Spleen (tissue), 11 donors: ENCODE results near the gene PREP. TPM values are rescaled to one million over a fixed set of nuclear protein-coding genes. Genes with fewer than 3 reads are reported as not detected.
"Not testable (repeated sequence)": the region's sequence is repeated elsewhere in the genome, so short reads cannot be mapped to it uniquely, and the experiment has no call there.

ENCODE experiments used
- DNase-seq: peaks from one replicate; pipeline ENCODE4 v3.0.0-alpha.2; 2020
- H3K27ac ChIP-seq, 8 donors: fragments of 200-600 bp; sonication (generic) in 7 of 8; 1 replicate in 4 of 8; 2 replicates in 4 of 8; pipeline versions ENCODE4 v1.5.0 to v1.8.0; 2016 to 2021; ENCODE audit warnings: inconsistent platforms in 4 of 8, mild to moderate bottlenecking in 4 of 8, moderate library complexity in 1 of 8
- H3K27me3 ChIP-seq, 7 donors: fragments of 200-600 bp; sonication (generic) in 6 of 7; replicated peaks in 1 of 7; 1 replicate in 4 of 7; 2 replicates in 3 of 7; pipeline versions ENCODE4 v1.5.0 to v1.8.0; 2016 to 2021; ENCODE audit warnings: inconsistent platforms in 3 of 7, mild to moderate bottlenecking in 1 of 7
- H3K36me3 ChIP-seq, 6 donors: fragments of 200-600 bp; sonication (generic) in 5 of 6; 1 replicate in 4 of 6; 2 replicates in 2 of 6; pipeline versions ENCODE4 v1.5.0 to v1.8.0; 2016 to 2021; ENCODE audit warnings: inconsistent platforms in 2 of 6
- H3K4me1 ChIP-seq, 6 donors: fragments of 200-600 bp; sonication (generic) in 5 of 6; 1 replicate in 3 of 6; 2 replicates in 3 of 6; pipeline versions ENCODE4 v1.5.0 to v1.8.0; 2016 to 2021; ENCODE audit warnings: inconsistent platforms in 3 of 6
- H3K4me3 ChIP-seq, 8 donors: fragments of 200-600 bp; sonication (generic) in 7 of 8; 1 replicate in 4 of 8; 2 replicates in 4 of 8; pipeline versions ENCODE4 v1.5.0 to v1.8.0; 2016 to 2021; ENCODE audit warnings: inconsistent platforms in 4 of 8, mild to moderate bottlenecking in 4 of 8, moderate library complexity in 2 of 8
- H3K9me3 ChIP-seq, 8 donors: fragments of 200-600 bp; sonication (generic) in 7 of 8; 1 replicate in 4 of 8; 2 replicates in 4 of 8; pipeline versions ENCODE4 v1.5.0 to v1.8.0; 2016 to 2021; ENCODE audit warnings: inconsistent platforms in 4 of 8
- POLR2A ChIP-seq, 3 donors: fragments of 450-650 bp; IDR thresholded peaks; one replicate each; pipeline ENCODE4 v1.5.1; 2017; ENCODE audit warnings: antibody characterized with exemption in 3 of 3, mild to moderate bottlenecking in 1 of 3
- POLR2AphosphoS5 ChIP-seq, 3 donors: sonication (generic); formaldehyde crosslinking; IDR thresholded peaks; one replicate each; pipeline ENCODE4 v1.5.1; 2017; ENCODE audit warnings: antibody characterized with exemption in 3 of 3
- WGBS, 5 donors: extraction: QIAGEN DNeasy Blood & Tissue Kit in 3 of 5; methylation state at CpG; one replicate each; pipeline versions ENCODE4 v1.1.5 to v1.1.7; 2013 to 2018; 5-methylcytosine and 5-hydroxymethylcytosine counted together
- intact Hi-C: fragments of 100-400 bp; cut with DNase I; formaldehyde crosslinking; loops from one replicate; pipeline ENCODE4 v1.15.0; 2023; ENCODE audit warnings: low total_unique reads
- polyA plus RNA-seq, 3 donors: library from polyadenylated mRNA; stranded (reverse); fragments of 200-250 nt; gene quantifications; one replicate each; pipeline ENCODE4 v1.2.1, GENCODE V29; 2013
- total RNA-seq, 7 donors: library from RNA; depleted of rRNA in 3 of 7; stranded (reverse); fragments of >200 nt in 3 of 7; fragmentation: NEBNext Ultra II Directional in 4 of 7; extraction: Animal tissue kit (Norgen Biotek cat#: 25700) in 4 of 7; gene quantifications; one replicate each; pipeline versions ENCODE4 v1.1.0 to v1.2.1, GENCODE V29; 2016 to 2021
- TF ChIP-seq, protein P1 (sequence below), 11 experiments: fragments of 200-600 bp in 7 of 11; fragments of 450-650 bp in 4 of 11; sonication (generic) in 4 of 11; IDR thresholded peaks in 8 of 11; conservative IDR thresholded peaks in 3 of 11; 1 replicate in 7 of 11; 2 replicates in 4 of 11; pipeline versions ENCODE4 v1.4.0 to v1.8.0; 2016 to 2021; ENCODE audit warnings: antibody characterized with exemption in 11 of 11, inconsistent platforms in 4 of 11, mild to moderate bottlenecking in 1 of 11
- donor health status: healthy with polysubstance abuse.
- donor health status: DM: no; HTN: no; CAD: no; lungs with moderate emphysema.
- donor health status: DM: no; HTN: no; CAD: no.
- donor health status: Bipolar disorder and iron deficiency.
- donor health status: healthy.
- donor health status: DM: no; HTN: no; CAD: no.
- donor health status: DM: yes; HTN: yes; CAD: no.

The PREP gene
- total and polyA plus RNA-seq, 10 donors: 9.8 to 22.9 (median 18.5) TPM

DNA sequence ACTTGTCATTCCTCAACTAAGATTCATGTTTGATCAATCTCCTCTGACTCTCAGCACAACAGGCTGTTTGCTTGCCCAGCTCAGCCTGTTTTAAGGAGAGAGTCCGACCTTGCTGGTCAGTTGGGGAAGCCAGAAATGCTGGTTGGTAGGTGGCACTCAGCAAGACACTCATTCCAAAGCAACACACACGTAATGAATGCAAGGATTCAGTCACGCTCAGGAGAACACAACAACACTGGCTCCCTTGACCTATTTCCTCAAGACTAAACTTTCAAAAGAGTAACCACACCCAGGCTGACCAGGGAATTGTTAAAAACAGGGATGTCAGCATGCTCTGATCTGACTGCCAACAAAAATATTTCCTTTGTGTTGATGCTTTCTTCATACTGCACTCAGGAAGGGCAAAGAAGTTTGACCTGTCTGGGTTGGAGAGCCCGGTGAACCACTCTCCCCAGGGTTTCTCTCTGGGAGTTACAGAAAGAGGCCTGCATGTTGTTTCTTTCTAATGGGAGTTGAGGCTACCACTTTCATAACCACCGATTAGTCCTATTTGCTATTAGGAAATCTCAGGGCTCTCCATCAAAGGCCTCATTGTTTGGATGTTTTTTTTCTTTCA is 25.6 kb upstream of the PREP start:
- Histone ChIP-seq H3K27ac (no peak overlapping the region), H3K36me3 (no peaks in the 10 kb centered on the region)
- 63 to 81% (median 74%) methylated on average over 5 of the region's 5 CpGs for WGBS, 5 donors

DNA sequence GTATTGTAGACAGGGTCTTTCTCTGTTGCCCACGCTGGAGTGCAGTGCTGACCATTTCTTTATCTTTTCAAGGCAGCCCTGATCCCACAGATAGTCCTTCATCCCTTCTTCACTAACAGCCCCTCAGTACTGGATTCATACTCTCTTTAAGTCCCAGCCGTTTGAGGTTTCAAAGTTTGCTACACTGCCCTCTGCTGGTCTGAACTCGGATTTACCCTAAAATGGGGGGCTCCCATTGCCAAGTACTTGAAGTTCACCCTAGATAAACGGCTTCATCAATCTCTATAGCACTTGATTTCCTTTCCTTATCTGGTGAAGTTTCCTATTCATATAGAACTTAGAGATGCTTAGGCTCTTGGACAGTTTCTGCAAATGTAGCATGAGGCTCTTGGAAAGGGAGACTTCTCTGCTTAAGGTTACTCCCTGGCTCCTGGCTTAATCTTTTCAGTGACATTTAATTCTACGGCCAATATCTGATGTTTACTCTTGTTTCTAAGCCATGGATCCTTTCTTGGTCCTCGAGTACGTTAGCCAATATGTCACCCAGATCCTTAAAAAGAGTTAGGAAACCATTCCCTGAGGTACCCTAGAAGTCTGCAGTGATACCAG is 21.4 kb upstream of the PREP start:
- no peak for DNase-seq
- Histone ChIP-seq H3K27me3 (peaks cover 0 to 9% (median 0%) of the 10 kb centered on the region in 7 donors), H3K27ac (no peak overlapping the region), H3K36me3 (no peaks in the 10 kb centered on the region), H3K9me3 (peaks cover 0 to 4% (median 0%) of the 10 kb centered on the region in 8 donors), H3K4me3 (no peak overlapping the region), H3K4me1 (no peaks in the 10 kb centered on the region)
- no peak for TF ChIP-seq POLR2AphosphoS5 (IDR thresholded peaks at IDR 0.05)
- TF ChIP-seq, protein P1, sequence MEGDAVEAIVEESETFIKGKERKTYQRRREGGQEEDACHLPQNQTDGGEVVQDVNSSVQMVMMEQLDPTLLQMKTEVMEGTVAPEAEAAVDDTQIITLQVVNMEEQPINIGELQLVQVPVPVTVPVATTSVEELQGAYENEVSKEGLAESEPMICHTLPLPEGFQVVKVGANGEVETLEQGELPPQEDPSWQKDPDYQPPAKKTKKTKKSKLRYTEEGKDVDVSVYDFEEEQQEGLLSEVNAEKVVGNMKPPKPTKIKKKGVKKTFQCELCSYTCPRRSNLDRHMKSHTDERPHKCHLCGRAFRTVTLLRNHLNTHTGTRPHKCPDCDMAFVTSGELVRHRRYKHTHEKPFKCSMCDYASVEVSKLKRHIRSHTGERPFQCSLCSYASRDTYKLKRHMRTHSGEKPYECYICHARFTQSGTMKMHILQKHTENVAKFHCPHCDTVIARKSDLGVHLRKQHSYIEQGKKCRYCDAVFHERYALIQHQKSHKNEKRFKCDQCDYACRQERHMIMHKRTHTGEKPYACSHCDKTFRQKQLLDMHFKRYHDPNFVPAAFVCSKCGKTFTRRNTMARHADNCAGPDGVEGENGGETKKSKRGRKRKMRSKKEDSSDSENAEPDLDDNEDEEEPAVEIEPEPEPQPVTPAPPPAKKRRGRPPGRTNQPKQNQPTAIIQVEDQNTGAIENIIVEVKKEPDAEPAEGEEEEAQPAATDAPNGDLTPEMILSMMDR (IDR thresholded peaks at IDR 0.05 in 8 of 11, conservative IDR thresholded peaks at IDR 0.05 in 3 of 11): peak; percentile 31 to 79 (median 67)
- 16 to 23% (median 21%) methylated on average over 7 of the region's 7 CpGs for WGBS, 5 donors
- intact Hi-C loops: loop anchor here (2.0 kb wide), 1 partner anchor 337 kb away; no protein-coding TSS in a partner anchor

More for the DNA sequence above, 25.6 kb upstream of the PREP start:
- intact Hi-C loops: no loop called here
- TF ChIP-seq POLR2A (IDR thresholded peaks at IDR 0.05) (no peak), POLR2AphosphoS5 (IDR thresholded peaks at IDR 0.05) (no peak)
- TF ChIP-seq, protein P1 (IDR thresholded peaks at IDR 0.05 in 8 of 11, conservative IDR thresholded peaks at IDR 0.05 in 3 of 11): no peak
- no peak for DNase-seq
- H3K27me3 ChIP-seq: peaks cover 0 to 9% (median 0%) of the 10 kb centered on the region in 7 donors
- H3K9me3 ChIP-seq: no peaks in the 10 kb centered on the region
- no peak overlapping the region for H3K4me3 ChIP-seq
- H3K4me1 ChIP-seq: peaks cover 0 to 5% (median 0%) of the 10 kb centered on the region in 6 donors

DNA sequence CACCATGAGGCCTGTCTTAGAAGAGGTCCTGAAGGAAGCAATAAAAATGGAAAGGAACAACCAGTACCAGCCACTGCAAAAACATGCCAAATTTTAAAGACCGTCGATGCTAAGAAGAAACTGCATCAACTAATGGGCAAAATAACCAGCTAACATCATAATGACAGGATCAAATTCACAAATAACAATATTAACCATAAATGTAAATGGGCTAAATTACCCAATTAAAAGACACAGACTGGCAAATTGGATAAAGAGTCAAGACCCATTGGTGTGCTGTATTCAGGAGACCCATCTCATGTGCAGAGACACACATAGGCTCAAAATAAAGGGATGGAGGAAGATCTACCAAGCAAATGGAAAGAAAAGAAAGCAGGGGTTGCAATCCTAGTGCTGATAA is 14.1 kb upstream of the PREP start:
- H3K27ac ChIP-seq, H3K27me3 ChIP-seq, DNase-seq, H3K4me1 ChIP-seq, H3K36me3 ChIP-seq, intact Hi-C loops, H3K4me3 ChIP-seq: not testable (repeated sequence)
- 91 to 97% (median 96%) methylated on average over 2 of the region's 2 CpGs for WGBS, 5 donors
- H3K9me3 ChIP-seq: peaks cover 0 to 44% (median 26%) of the 10 kb centered on the region in 8 donors

DNA sequence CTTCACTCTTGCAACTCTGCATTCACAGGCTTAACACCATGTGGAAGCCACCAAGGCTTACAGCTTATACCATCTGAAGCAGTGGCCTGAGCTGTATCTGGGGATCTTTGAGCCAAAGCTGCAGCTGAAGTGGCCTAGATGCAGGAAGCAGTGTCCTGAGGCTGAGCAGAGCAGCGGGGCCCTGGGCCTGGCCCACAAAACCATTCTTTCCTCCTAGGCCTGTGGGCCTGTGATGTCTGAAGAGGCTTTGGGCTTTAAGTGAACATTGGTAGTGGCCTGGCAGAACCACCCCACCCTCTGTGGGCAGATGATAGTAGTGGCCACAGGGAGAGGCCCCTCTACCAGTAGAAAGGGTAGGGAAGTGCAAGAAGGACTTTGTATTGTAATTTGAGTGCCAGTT is 6.9 kb upstream of the PREP start:
- 90 to 100% (median 92%) methylated on average over 1 of the region's 1 CpG for WGBS, 5 donors
- intact Hi-C loops: no loop called here
- no peaks in the 10 kb centered on the region for H3K36me3 ChIP-seq

More for the DNA sequence above, 6.9 kb upstream of the PREP start:
- TF ChIP-seq POLR2AphosphoS5 (IDR thresholded peaks at IDR 0.05) (no peak), POLR2A (IDR thresholded peaks at IDR 0.05) (no peak)
- TF ChIP-seq, protein P1 (IDR thresholded peaks at IDR 0.05 in 8 of 11, conservative IDR thresholded peaks at IDR 0.05 in 3 of 11): no peak
- DNase-seq: no peak
- H3K4me1 ChIP-seq: no peaks in the 10 kb centered on the region
- no peak overlapping the region for H3K27ac ChIP-seq
- peaks cover 0 to 7% (median under 1%) of the 10 kb centered on the region in 8 donors for H3K9me3 ChIP-seq
- H3K4me3 ChIP-seq: no peak overlapping the region
- peaks cover 0 to 26% (median 0%) of the 10 kb centered on the region in 7 donors for H3K27me3 ChIP-seq
